Smooth muscle cell (in vitro differentiated cells): ENCODE data around the gene NTM. TPM values are rescaled to one million over a fixed set of nuclear protein-coding genes. Genes with fewer than 3 reads are reported as not detected.

Experiments used
- DNase-seq: peaks from one replicate; lab custom pipeline; 2025; ENCODE audit not compliant: unreplicated experiment; lab: John Stamatoyannopoulos, UW
- H2AFZ ChIP-seq: fragments of 200-600 bp; sonication (generic); 2 replicates; pipeline ENCODE4 v1.6.0; 2016; ENCODE audit warnings: antibody characterized with exemption, low read depth, mild to moderate bottlenecking
- H3F3A ChIP-seq: fragments of 200-600 bp; sonication (generic); 2 replicates; pipeline ENCODE4 v1.6.0; 2017; ENCODE audit warnings: antibody characterized with exemption, low read depth
- H3K27ac ChIP-seq: fragments of 200-600 bp; sonication (generic); 2 replicates; pipeline ENCODE4 v1.5.1; 2016; ENCODE audit warnings: low read depth, mild to moderate bottlenecking
- H3K27me3 ChIP-seq: fragments of 200-600 bp; sonication (generic); 2 replicates; pipeline ENCODE4 v1.6.1; 2016; ENCODE audit warnings: low read depth, mild to moderate bottlenecking
- H3K36me3 ChIP-seq: fragments of 200-600 bp; sonication (generic); 2 replicates; pipeline ENCODE4 v1.5.1; 2016; ENCODE audit warnings: low read depth
- H3K4me1 ChIP-seq: fragments of 200-600 bp; sonication (generic); 2 replicates; pipeline ENCODE4 v1.5.1; 2016; ENCODE audit warnings: low read depth
- H3K4me2 ChIP-seq: fragments of 200-600 bp; sonication (generic); 2 replicates; pipeline ENCODE4 v1.6.0; 2016; ENCODE audit warnings: mild to moderate bottlenecking
- H3K4me3 ChIP-seq: fragments of 200-600 bp; sonication (generic); 2 replicates; pipeline ENCODE4 v1.5.1; 2016; ENCODE audit warnings: mild to moderate bottlenecking
- H3K79me2 ChIP-seq: fragments of 200-600 bp; sonication (generic); 2 replicates; pipeline ENCODE4 v1.6.0; 2016; ENCODE audit warnings: low read depth, mild to moderate bottlenecking
- H3K9ac ChIP-seq: fragments of 200-600 bp; sonication (generic); 2 replicates; pipeline ENCODE4 v1.6.0; 2016; ENCODE audit warnings: low read depth
- H3K9me3 ChIP-seq: fragments of 200-600 bp; sonication (generic); replicated peaks from 2 replicates; pipeline ENCODE4 v1.5.1; 2016; ENCODE audit warnings: low read depth
- H4K20me1 ChIP-seq: fragments of 200-600 bp; sonication (generic); 2 replicates; pipeline ENCODE4 v1.6.0; 2016; ENCODE audit warnings: low read depth
- CTCF ChIP-seq: fragments of 200-600 bp; sonication (generic); IDR thresholded peaks from 2 replicates; pipeline ENCODE4 v1.5.1; 2017; ENCODE audit warnings: borderline replicate concordance, mild to moderate bottlenecking, antibody characterized with exemption; ENCODE audit not compliant: insufficient read depth, poor library complexity, severe bottlenecking
- WGBS: methylation state at CpG from one replicate; pipeline ENCODE4 v1.1.7; 2016; ENCODE audit warnings: low lambda C conversion rate; 5-methylcytosine and 5-hydroxymethylcytosine counted together
- polyA plus RNA-seq: library from polyadenylated mRNA; unstranded; fragments of >200 nt; fragmentation: Nextera tagmentation; extraction: Ambion mirVana; gene quantifications from 2 replicates; pipeline ENCODE4 v1.2.1, GENCODE V29; 2016
- total RNA-seq: library from RNA; depleted of rRNA; stranded (reverse); fragments of >200 nt; gene quantifications from 2 replicates; pipeline ENCODE4 v1.2.3, GENCODE V29; 2014

The NTM gene
- total and polyA plus RNA-seq, 2 experiments from 2014 or later: 68.9 to 123 TPM

GRCh38 chr11:131483453-131483852 is 113.0 kb downstream of the NTM start:
- Histone ChIP-seq H3F3A (no peaks in the 10 kb centered on the region), H3K4me2 (no peak overlapping the region), H3K4me3 (no peak overlapping the region), H3K4me1 (peaks cover 4% of the 10 kb centered on the region), H3K36me3 (no peaks in the 10 kb centered on the region), H4K20me1 (no peaks in the 10 kb centered on the region), H3K9me3 (no peaks in the 10 kb centered on the region), H3K9ac (no peak overlapping the region), H3K27me3 (peaks cover 7% of the 10 kb centered on the region), H3K27ac (no peak overlapping the region), H2AFZ (no peak overlapping the region), H3K79me2 (no peaks in the 10 kb centered on the region)
- 93% methylated on average over 7 of the region's 7 CpGs for WGBS
- no peak for TF ChIP-seq CTCF
- no peak for DNase-seq

- H3K4me3 ChIP-seq: no peak overlapping the region
- H3K9me3 ChIP-seq: no peaks in the 10 kb centered on the region
- WGBS: 84% methylated on average over 4 of the region's 4 CpGs
- no peaks in the 10 kb centered on the region for H3K36me3 ChIP-seq
- H3K4me1 ChIP-seq: peaks cover 4% of the 10 kb centered on the region
- H3F3A ChIP-seq: no peaks in the 10 kb centered on the region
- H3K27me3 ChIP-seq: peaks cover 7% of the 10 kb centered on the region
- no peak overlapping the region for H2AFZ ChIP-seq
- TF ChIP-seq CTCF: no peak
- no peaks in the 10 kb centered on the region for H3K79me2 ChIP-seq
- no peak for DNase-seq
- no peaks in the 10 kb centered on the region for H4K20me1 ChIP-seq
- H3K4me2 ChIP-seq: no peak overlapping the region
- H3K9ac ChIP-seq: no peak overlapping the region
- H3K27ac ChIP-seq: no peak overlapping the region
These were observed 113.5 kb downstream of the NTM start for GRCh38 chr11:131483877-131484276.

- Histone ChIP-seq H3K4me2 (no peak overlapping the region), H3K79me2 (no peaks in the 10 kb centered on the region), H3K4me3 (no peak overlapping the region), H3K4me1 (peaks cover 4% of the 10 kb centered on the region), H3K27ac (no peak overlapping the region), H3K9me3 (no peaks in the 10 kb centered on the region), H3K36me3 (no peaks in the 10 kb centered on the region), H2AFZ (no peak overlapping the region), H3K9ac (no peak overlapping the region), H4K20me1 (no peaks in the 10 kb centered on the region), H3F3A (no peaks in the 10 kb centered on the region), H3K27me3 (peaks cover 7% of the 10 kb centered on the region)
- 54% methylated on average over 3 of the region's 3 CpGs for WGBS
- DNase-seq: no peak
- TF ChIP-seq CTCF: no peak
These were observed 115.7 kb downstream of the NTM start for GRCh38 chr11:131486100-131486499.

- H3K36me3 ChIP-seq: no peaks in the 10 kb centered on the region
- peaks cover 4% of the 10 kb centered on the region for H3K4me1 ChIP-seq
- H3K79me2 ChIP-seq: no peaks in the 10 kb centered on the region
- DNase-seq: no peak
- H3K27ac ChIP-seq: no peak overlapping the region
- 75% methylated on average over 2 of the region's 2 CpGs for WGBS
- no peaks in the 10 kb centered on the region for H3K9me3 ChIP-seq
- no peak overlapping the region for H2AFZ ChIP-seq
- no peak overlapping the region for H3K4me2 ChIP-seq
- no peaks in the 10 kb centered on the region for H3F3A ChIP-seq
- H3K9ac ChIP-seq: no peak overlapping the region
- no peaks in the 10 kb centered on the region for H4K20me1 ChIP-seq
- no peak overlapping the region for H3K4me3 ChIP-seq
- no peak for TF ChIP-seq CTCF
- H3K27me3 ChIP-seq: peaks cover 7% of the 10 kb centered on the region
These were observed 116.7 kb downstream of the NTM start for GRCh38 chr11:131486937-131487635.
